AG09309 (cell line): ENCODE results near the gene EFEMP2.

Experiments
- DNase-seq: peaks from one replicate; pipeline ENCODE4 v3.0.0-alpha.2; 2010; ENCODE audit warnings: low read depth
- H3K4me3 ChIP-seq: 2 replicates; pipeline ENCODE4 v1.5.1; 2011; ENCODE audit warnings: mild to moderate bottlenecking, low read depth, low read length, moderate library complexity; ENCODE audit not compliant: control insufficient read depth
- CTCF ChIP-seq: IDR thresholded peaks from 2 replicates; pipeline ENCODE4 v1.5.1; 2011; ENCODE audit warnings: mild to moderate bottlenecking, low read depth, low read length, inconsistent platforms; ENCODE audit not compliant: insufficient read depth, control insufficient read depth; ENCODE audit errors: missing control alignments

EFEMP2 gene

DNA sequence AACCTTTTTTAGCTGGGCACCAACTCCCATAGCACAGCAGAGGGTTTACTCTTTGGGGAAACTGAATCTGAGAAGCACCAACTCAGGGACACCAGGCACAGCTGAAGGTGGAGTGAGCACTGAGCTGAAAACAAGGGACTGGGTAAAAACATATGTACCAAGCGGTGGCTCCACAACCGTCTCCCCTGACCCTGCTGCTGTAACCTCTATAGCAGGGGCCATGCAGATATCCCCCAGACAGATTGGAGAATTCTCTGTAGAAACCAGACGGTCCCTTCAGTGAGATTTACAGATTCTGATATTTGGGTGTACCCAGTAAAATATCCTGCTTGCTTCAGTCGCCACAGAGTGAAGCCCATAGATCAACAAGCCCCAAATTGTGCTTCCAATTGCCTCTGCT lies 43.1 kb downstream of the EFEMP2 start:
- no peak for DNase-seq
- H3K4me3 ChIP-seq, result no peak overlapping the region
- TF ChIP-seq CTCF, result no peak

DNA sequence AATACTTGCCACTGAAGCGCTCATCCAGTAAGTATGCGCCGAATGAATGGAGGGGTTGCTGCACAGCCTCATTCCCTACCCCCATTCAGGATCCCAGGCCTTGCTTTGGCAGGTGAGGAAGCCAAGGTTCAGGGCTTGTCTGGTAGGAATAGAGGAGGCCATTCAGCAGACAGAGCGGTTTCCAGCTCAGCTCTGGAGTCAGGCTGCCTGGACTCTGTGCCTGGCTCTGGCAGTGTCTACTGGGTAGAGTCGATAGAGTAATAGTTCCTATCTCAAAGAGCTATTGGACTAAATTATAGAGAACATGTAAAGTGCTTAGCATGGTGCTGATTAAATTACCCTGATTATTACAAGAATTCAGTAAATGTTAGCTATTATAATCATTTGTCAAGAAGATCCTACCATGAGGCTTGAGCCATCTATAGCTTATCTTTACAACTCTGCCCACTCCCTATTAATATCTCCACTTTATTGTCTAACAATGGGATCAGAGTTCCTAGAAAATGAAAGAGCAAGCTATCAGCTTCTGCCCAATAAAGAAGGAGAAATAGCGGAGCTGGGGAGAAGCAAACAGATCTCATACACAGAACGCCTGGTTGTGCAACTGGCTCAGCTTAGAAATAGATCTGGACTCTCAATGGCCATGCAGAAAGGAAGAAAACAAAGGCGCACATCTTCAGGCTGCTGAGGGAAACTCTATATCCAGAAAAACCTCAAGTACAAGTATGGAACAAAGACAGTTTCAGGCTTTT lies 45.4 kb downstream of the EFEMP2 start:
- DNase-seq, result no peak
- no peak for TF ChIP-seq CTCF
- no peak overlapping the region for H3K4me3 ChIP-seq

GRCh38 chr11:65822776-65823528 lies 49.6 kb downstream of the EFEMP2 start:
- no peak for TF ChIP-seq CTCF
- H3K4me3 ChIP-seq, result no peak overlapping the region
- DNase-seq, result no peak

DNA sequence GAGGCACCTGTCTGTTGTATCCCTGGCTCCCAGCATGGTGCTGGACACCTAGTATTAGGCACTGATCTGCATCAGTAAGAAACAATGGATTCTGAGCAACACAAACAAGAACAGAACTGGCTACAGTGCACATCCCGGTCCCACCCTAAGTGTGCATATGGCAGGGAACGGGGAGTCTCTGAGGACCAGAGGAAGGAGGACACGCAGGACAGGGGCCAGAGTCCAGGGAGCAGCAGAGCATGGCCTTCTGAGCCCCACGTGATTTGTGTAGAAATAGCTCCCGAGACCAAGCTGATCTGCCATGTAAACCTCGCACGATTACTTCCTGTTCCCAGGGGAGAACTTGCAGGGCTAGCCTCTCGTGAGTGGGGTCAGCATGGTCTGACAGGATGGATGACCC lies 51.5 kb downstream of the EFEMP2 start:
- no peak overlapping the region for H3K4me3 ChIP-seq
- DNase-seq, result no peak
- TF ChIP-seq CTCF, result no peak

DNA sequence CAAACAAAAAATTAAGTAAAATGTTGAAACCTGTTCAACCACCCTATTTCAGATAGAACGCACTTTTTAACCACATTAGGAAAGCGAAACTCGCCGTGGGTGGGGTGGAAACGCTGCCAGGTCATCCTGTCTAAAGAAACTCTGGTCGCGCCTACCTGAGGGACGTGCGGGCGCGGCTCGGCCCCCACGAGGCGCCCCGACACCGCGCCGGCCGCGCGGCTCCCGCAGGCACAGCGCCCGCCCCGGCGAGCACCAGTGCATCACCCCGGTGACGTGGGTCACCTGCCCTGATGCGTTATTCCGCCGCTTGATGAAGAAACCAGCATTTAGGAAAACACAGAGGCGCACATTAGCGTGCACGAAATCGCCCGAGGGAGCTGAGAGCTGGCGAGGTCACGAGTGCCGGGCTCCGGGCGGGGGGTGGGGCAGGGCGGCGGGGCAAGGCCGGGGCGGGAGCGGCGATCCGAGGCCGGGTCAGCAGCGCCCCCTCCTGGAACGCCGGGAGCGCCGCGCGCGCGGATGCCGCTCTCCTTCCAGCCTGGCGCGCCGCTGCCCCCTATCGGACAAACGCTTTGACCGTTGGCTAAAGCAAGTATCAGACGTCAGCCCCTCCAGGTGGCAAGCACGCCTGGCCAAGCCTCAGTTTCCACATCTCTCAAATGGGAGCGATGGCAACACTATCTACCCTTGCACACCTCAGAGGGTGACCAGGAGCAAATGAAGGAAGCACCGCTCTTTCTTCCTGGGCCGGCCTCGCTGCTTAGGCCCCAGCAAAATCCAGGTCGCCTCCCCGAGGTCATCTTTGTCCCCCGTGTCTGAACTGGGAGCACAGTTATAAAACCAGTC lies 54.5 kb downstream of the EFEMP2 start:
- TF ChIP-seq CTCF, result peak; percentile 95
- peak overlapping the region; percentile 55 for H3K4me3 ChIP-seq
- DNase-seq, result peak; percentile 27

- peak overlapping the region; percentile 55 for H3K4me3 ChIP-seq
- DNase-seq, result no peak
- TF ChIP-seq CTCF, result no peak
Observed at GRCh38 chr11:65817312-65817834, 55.2 kb downstream of the EFEMP2 start.
